GM18498 (cell line): Measurements from ENCODE around the gene KCNC4.

ENCODE experiments used
- ATAC-seq: cut with Tn5 transposase; IDR thresholded peaks from one replicate; pipeline ENCODE4 v1.9.1; 2021; ENCODE audit warnings: mild to moderate bottlenecking, moderate library complexity; ENCODE audit not compliant: unreplicated experiment

Gene KCNC4

GRCh38 chr1:110229348-110230001 lies 19.4 kb downstream of the KCNC4 start:
- ATAC-seq, result no peak

GRCh38 chr1:110230381-110231199 lies 20.5 kb downstream of the KCNC4 start:
- ATAC-seq, result no peak

GRCh38 chr1:110233861-110234260 lies 23.7 kb downstream of the KCNC4 start:
- no peak for ATAC-seq

- no peak for ATAC-seq
Observed at GRCh38 chr1:110234691-110235090, 24.6 kb downstream of the KCNC4 start.

GRCh38 chr1:110235181-110235833 lies 25.2 kb downstream of the KCNC4 start:
- no peak for ATAC-seq

- ATAC-seq, result no peak
Observed at GRCh38 chr1:110235834-110236682, 25.9 kb downstream of the KCNC4 start.

GRCh38 chr1:110237386-110238152 lies 27.5 kb downstream of the KCNC4 start:
- peak; percentile 57 for ATAC-seq

GRCh38 chr1:110239441-110240430 lies 29.6 kb downstream of the KCNC4 start:
- no peak for ATAC-seq

- no peak for ATAC-seq
Observed at GRCh38 chr1:110240476-110241210, 30.5 kb downstream of the KCNC4 start.

- ATAC-seq, result no peak
Observed at GRCh38 chr1:110241516-110241915, 31.4 kb downstream of the KCNC4 start.

GRCh38 chr1:110242062-110242461 lies 31.9 kb downstream of the KCNC4 start:
- no peak for ATAC-seq

- no peak for ATAC-seq
Observed at GRCh38 chr1:110242731-110243130, 32.6 kb downstream of the KCNC4 start.

GRCh38 chr1:110243146-110243545 lies 33.0 kb downstream of the KCNC4 start:
- no peak for ATAC-seq

GRCh38 chr1:110243574-110243973 lies 33.5 kb downstream of the KCNC4 start:
- ATAC-seq, result peak; percentile 72

GRCh38 chr1:110245876-110246620 lies 35.9 kb downstream of the KCNC4 start:
- ATAC-seq, result no peak

GRCh38 chr1:110248746-110249145 lies 38.6 kb downstream of the KCNC4 start:
- ATAC-seq, result no peak

- no peak for ATAC-seq
Observed at GRCh38 chr1:110249256-110249655, 39.1 kb downstream of the KCNC4 start.

- ATAC-seq, result no peak
Observed at GRCh38 chr1:110250008-110250407, 39.9 kb downstream of the KCNC4 start.
